Mucosa of descending colon (tissue), 3 donors: ENCODE measurements around the gene RAB9A. TPM values are rescaled to one million over a fixed set of nuclear protein-coding genes. Genes with fewer than 3 reads are reported as not detected.

Experiments used
- ATAC-seq: fragments of 200-7000 bp; cut with Tn5 transposase; one replicate; pipeline ENCODE4 v1.9.1; 2020; ENCODE audit warnings: mild to moderate bottlenecking, moderate library complexity
- DNase-seq, 3 donors: peaks; one replicate each; pipeline ENCODE4 v3.0.0-alpha.2; 2020
- H3K36me3 ChIP-seq: fragments of 200-600 bp; one replicate; pipeline ENCODE4 v1.8.0; 2021; ENCODE audit warnings: low read depth, mild to moderate bottlenecking
- H3K4me1 ChIP-seq: fragments of 200-600 bp; one replicate; pipeline ENCODE4 v1.8.0; 2021; ENCODE audit warnings: low read depth, mild to moderate bottlenecking
- H3K4me3 ChIP-seq: fragments of 200-600 bp; one replicate; pipeline ENCODE4 v1.8.0; 2021; ENCODE audit warnings: mild to moderate bottlenecking
- H3K9me3 ChIP-seq: fragments of 200-600 bp; one replicate; pipeline ENCODE4 v1.8.0; 2021; ENCODE audit warnings: mild to moderate bottlenecking
- intact Hi-C, 2 donors: fragments of 100-400 bp; cut with DNase I in 1 of 2; cut with micrococcal nuclease in 1 of 2; formaldehyde crosslinking; loops; one replicate each; pipeline versions ENCODE4 v1.11.0 to v1.11.1; 2022; cut with DNase I, micrococcal nuclease
- total RNA-seq, 3 donors: library from RNA; stranded (reverse); fragmentation: NEBNext Ultra II Directional in 2 of 3; extraction: Animal tissue kit (Norgen Biotek cat#: 25700) in 2 of 3; gene quantifications; one replicate each; pipeline versions ENCODE4 v1.2.1 to v1.2.4, GENCODE V29; 2021 to 2023
- TF ChIP-seq, protein P1 (sequence below): fragments of 200-600 bp; IDR thresholded peaks from one replicate; pipeline ENCODE4 v1.8.0; 2022; ENCODE audit warnings: antibody characterized with exemption, mild to moderate bottlenecking
- donor health status: DM: no; HTN: no; CAD: no; lungs with moderate emphysema.
- donor health status: DM: no; HTN: no; CAD: no.
- donor health status: DM: no; HTN: yes; CAD: no.

The RAB9A gene
- total RNA-seq, 3 donors from 2014 or later = 38.1 to 49.5 (median 40.8) TPM

DNA sequence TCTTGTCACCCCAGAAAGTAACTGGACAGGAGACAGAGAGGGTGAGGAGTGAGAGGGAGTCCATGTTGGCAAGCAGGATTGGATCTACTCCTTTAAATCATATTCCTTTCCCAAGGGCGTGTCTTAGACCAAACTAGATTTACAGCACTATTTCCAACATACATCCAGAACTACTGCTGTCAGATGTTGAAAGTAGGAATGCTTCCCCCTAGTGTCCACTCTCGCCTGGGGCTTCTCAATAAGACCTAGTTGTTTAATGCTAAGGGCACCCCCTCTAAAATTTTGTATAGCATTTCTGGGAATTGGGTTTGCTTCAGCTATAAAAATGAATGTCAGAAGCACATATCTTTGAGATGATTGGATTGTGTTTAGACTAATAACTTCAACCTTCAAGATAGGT, 58.9 kb downstream of the RAB9A start:
- TF ChIP-seq, protein P1, sequence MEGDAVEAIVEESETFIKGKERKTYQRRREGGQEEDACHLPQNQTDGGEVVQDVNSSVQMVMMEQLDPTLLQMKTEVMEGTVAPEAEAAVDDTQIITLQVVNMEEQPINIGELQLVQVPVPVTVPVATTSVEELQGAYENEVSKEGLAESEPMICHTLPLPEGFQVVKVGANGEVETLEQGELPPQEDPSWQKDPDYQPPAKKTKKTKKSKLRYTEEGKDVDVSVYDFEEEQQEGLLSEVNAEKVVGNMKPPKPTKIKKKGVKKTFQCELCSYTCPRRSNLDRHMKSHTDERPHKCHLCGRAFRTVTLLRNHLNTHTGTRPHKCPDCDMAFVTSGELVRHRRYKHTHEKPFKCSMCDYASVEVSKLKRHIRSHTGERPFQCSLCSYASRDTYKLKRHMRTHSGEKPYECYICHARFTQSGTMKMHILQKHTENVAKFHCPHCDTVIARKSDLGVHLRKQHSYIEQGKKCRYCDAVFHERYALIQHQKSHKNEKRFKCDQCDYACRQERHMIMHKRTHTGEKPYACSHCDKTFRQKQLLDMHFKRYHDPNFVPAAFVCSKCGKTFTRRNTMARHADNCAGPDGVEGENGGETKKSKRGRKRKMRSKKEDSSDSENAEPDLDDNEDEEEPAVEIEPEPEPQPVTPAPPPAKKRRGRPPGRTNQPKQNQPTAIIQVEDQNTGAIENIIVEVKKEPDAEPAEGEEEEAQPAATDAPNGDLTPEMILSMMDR = no peak
- Histone ChIP-seq H3K4me1 (no peaks in the 10 kb centered on the region), H3K4me3 (no peak overlapping the region), H3K36me3 (no peaks in the 10 kb centered on the region), H3K9me3 (no peaks in the 10 kb centered on the region)
- peak; percentile 84 for ATAC-seq
- intact Hi-C loops = loop anchor here in 1 of 2 donors (5.0 kb wide), 1 partner anchor 284 kb away; no protein-coding TSS in a partner anchor
- DNase-seq = peak in 1 of 3 donors; percentile 78

DNA sequence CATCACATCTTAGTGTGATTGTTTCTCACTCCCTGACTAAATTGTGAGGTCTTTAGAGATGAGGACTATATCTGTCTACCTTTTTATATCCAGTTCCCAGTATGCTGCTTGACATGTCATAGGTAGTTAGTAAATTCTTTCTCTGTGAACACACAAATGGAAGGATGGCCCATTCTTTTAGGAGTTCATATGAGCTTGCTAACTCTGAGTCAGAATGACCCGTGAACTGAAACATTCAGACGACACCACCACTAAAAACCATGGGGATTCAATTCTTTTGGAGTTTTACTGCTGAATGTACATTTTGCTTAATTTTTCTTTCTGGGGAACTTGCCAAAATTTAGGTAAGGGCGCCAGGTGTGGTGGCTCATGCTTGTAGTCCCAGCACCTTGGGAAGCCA, 59.6 kb downstream of the RAB9A start:
- ATAC-seq (no peak), DNase-seq (no peak)
- no peaks in the 10 kb centered on the region for H3K4me1 ChIP-seq
- intact Hi-C loops = loop anchor here in 1 of 2 donors (5.0 kb wide), 1 partner anchor 284 kb away; no protein-coding TSS in a partner anchor
- H3K9me3 ChIP-seq = no peaks in the 10 kb centered on the region
- no peak overlapping the region for H3K4me3 ChIP-seq
- TF ChIP-seq, protein P1 = no peak
- no peaks in the 10 kb centered on the region for H3K36me3 ChIP-seq

DNA sequence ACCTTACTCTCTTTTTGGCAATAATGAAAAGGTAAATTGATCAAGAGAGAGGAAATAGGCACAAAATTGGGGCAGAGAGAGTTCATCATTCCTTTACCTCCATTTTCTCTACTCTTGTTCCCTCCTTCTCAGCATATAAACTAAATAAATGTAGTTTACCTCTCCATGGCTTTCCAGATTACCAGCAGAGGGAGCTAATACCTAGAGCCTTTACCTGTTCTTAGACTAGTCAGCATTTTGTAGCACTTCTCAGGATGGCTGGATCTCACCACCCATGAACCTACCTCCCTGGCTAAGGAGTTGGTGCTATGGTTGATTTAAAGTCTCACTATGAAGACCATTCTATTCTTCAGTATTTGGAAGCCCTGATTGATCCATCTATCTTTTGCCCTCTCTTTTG, 61.3 kb downstream of the RAB9A start:
- intact Hi-C loops = no loop called here
- Histone ChIP-seq H3K9me3 (no peaks in the 10 kb centered on the region), H3K4me1 (no peaks in the 10 kb centered on the region), H3K4me3 (no peak overlapping the region), H3K36me3 (no peaks in the 10 kb centered on the region)
- TF ChIP-seq, protein P1 = peak; percentile 13
- DNase-seq = no peak
- ATAC-seq = peak; percentile 61

DNA sequence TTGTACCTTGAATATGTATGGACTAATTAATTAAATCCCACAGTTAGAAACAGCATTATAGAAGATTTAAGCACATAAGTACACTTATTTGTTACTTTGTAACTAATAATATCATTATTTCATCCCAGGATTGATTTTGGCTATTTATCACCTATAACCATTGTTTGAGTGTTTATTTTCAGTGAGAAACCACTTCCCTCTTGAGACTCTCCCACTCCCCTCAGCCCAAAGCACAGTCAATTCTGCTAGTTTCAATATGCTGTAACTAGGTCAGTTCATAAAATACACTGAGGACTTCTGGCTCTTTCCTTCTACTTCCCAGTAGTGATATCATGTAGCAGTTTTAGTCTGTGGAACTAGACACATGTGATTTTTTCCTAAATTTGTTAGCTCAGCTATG, 61.9 kb downstream of the RAB9A start:
- no peaks in the 10 kb centered on the region for H3K9me3 ChIP-seq
- H3K4me1 ChIP-seq = no peaks in the 10 kb centered on the region
- no peak overlapping the region for H3K4me3 ChIP-seq
- ATAC-seq = no peak
- TF ChIP-seq, protein P1 = no peak
- H3K36me3 ChIP-seq = no peaks in the 10 kb centered on the region
- DNase-seq = no peak
- intact Hi-C loops = no loop called here

DNA sequence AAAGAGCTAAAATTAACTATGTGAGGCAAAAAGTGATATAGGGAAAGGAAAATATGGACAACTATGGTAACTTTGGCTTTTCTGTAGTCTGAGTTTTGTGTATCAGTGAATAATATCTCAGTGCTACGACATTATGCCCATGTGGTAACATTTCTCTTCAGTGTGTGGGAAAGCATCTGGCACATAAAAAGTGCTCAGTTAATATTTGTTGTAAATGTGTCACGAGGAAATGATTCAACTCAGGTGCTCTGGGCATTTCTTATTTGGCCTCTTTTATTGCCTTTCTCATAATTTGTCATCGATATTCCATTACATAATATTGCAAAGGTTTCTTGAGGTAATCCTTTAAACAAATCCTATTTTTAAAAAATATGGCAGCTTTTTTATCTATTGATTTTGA, 63.2 kb downstream of the RAB9A start:
- no peak for DNase-seq
- ATAC-seq = no peak
- Histone ChIP-seq H3K4me3 (no peak overlapping the region), H3K9me3 (no peaks in the 10 kb centered on the region), H3K36me3 (no peaks in the 10 kb centered on the region), H3K4me1 (no peaks in the 10 kb centered on the region)
- TF ChIP-seq, protein P1 = no peak
- intact Hi-C loops = no loop called here

DNA sequence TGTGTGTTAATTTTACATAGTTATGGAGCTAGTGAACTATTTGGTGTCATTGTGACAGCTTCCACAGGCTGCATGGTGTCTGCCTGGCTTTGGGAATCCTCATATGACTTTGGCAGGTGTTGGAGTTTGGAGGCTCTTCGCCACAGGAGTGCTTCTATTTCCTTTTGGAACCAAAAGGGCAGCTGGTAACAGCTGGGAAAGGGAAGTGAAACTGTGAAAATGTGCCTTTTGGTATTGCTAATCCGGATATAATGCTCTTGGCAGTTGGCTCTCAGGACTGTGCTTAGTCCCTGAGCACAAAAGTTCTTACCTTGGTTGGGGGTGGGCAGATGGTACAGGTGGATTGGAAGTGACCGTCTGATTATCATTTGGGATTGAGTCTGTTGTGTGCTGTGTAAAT, 63.7 kb downstream of the RAB9A start:
- DNase-seq (no peak), ATAC-seq (peak; percentile 58)
- TF ChIP-seq, protein P1 = no peak
- Histone ChIP-seq H3K9me3 (no peaks in the 10 kb centered on the region), H3K4me3 (no peak overlapping the region), H3K36me3 (no peaks in the 10 kb centered on the region), H3K4me1 (no peaks in the 10 kb centered on the region)
- intact Hi-C loops = no loop called here
